Epithelial cell of esophagus (primary cell): ENCODE results near the gene NEK6.

Experiments used
- DNase-seq: peaks from one replicate; pipeline ENCODE4 v3.0.0; 2010; ENCODE audit warnings: low read depth
- H3K4me3 ChIP-seq: 2 replicates; pipeline ENCODE4 v1.5.1; 2011; ENCODE audit warnings: mild to moderate bottlenecking, low read length, control low read depth
- TF ChIP-seq, protein P1 (sequence below): IDR thresholded peaks from 2 replicates; pipeline ENCODE4 v1.5.1; 2011; ENCODE audit warnings: low read depth, mild to moderate bottlenecking, low read length, control low read depth, inconsistent platforms; ENCODE audit not compliant: insufficient read depth; ENCODE audit errors: missing control alignments

The NEK6 gene

DNA sequence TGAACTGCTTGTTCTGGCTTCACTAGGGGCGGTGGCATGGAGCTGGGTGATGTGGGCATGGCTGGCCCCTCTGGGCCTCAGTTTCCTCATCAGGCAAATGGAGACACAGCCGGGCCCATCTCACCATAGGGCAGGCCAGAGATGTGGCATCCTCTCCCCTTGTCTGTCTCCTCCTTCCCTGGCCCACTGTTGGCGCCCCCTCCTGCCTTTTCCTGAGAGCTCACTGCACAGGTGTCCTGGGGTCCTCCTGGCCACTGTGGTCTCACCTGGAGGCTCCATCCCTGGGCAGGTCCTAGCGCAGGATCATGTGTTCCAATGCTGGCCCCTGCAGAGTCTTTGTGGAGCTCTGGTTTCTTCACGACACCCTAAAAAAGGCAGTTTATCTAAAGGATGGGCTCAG is 53.5 kb downstream of the NEK6 start:
- no peak overlapping the region for H3K4me3 ChIP-seq
- DNase-seq: no peak
- TF ChIP-seq, protein P1, sequence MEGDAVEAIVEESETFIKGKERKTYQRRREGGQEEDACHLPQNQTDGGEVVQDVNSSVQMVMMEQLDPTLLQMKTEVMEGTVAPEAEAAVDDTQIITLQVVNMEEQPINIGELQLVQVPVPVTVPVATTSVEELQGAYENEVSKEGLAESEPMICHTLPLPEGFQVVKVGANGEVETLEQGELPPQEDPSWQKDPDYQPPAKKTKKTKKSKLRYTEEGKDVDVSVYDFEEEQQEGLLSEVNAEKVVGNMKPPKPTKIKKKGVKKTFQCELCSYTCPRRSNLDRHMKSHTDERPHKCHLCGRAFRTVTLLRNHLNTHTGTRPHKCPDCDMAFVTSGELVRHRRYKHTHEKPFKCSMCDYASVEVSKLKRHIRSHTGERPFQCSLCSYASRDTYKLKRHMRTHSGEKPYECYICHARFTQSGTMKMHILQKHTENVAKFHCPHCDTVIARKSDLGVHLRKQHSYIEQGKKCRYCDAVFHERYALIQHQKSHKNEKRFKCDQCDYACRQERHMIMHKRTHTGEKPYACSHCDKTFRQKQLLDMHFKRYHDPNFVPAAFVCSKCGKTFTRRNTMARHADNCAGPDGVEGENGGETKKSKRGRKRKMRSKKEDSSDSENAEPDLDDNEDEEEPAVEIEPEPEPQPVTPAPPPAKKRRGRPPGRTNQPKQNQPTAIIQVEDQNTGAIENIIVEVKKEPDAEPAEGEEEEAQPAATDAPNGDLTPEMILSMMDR: no peak

DNA sequence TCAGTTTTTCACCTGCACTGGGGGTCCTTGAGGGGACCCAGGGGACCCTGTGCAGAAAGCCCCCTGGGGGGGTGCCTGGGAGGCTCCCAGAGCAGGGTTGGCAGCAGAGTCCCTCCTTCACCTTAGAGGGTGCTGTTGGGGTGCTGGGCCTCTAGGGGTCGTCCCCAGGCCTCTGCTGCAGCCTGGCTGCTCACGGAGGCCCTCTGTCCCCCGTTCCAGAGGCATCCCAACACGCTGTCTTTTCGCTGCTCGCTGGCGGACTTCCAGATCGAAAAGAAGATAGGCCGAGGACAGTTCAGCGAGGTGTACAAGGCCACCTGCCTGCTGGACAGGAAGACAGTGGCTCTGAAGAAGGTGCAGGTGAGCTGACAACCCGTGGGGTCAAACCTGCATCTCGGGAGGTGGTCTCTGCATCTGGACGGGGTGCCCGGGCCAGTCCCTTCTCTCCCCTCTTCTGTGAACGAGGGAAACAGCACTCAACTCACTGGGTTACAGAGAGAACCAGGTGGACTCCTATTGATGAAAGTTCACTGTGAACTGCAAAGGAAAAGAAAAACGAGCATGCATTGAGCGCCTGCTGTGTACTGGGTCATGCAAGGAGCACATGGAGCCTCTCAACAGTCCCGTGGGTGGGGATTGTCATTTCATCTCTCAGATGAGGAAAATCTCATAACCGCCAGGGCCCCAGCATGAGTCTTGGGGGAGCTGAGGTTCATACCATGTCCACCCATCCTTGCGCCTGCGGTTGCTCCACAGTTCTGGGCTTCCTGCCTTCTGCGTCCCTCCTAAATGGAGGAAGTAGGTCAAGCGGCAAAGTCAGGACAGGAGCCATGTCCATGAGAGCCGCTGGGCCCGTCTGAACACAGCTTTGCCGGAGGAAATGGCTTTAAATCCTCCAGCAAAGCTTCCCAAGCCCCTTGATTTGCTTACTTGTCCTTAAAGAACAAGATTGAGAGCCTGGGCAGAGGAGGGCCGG is 54.8 kb downstream of the NEK6 start:
- no peak overlapping the region for H3K4me3 ChIP-seq
- DNase-seq: no peak
- TF ChIP-seq, protein P1: no peak

DNA sequence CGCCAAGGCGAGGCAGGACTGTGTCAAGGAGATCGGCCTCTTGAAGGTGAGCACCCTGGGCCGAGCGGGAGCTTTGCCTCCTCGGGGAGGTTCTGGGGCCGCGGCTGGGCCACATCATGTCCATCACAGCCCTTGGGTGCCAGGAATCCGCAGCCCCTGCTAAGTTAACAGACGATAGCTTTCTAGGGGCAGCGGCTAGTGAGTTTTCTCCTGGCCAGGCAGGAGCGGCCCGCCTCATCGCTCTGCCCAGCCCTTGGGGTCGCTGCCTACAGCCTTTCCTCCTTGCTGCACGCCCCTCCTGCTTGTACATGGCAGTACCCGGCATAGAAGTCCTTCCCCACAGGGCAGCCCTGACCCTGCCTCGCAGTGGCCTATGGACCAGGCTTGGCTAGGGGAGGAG is 56.2 kb downstream of the NEK6 start:
- TF ChIP-seq, protein P1: no peak
- DNase-seq: no peak
- H3K4me3 ChIP-seq: no peak overlapping the region

DNA sequence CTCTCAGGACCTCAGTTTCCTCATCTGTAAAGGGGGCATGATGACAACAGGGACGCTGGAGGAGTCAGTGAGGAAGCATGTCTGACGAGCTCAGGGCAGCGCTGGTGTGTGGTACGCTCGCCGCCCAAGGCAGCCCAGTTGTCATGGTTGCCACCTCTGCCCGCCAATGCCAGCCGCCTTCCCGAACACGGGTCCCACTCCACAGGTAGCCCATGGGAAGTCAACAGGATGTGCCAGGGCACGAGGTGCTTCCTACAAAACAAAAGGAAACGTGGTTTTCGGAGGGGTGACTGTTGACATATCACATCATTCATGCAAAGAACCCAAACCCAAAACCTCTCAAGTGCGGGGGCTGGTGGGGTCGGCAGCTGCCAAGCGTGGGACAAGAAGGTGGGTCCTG is 58.1 kb downstream of the NEK6 start:
- no peak overlapping the region for H3K4me3 ChIP-seq
- TF ChIP-seq, protein P1: no peak
- DNase-seq: no peak

DNA sequence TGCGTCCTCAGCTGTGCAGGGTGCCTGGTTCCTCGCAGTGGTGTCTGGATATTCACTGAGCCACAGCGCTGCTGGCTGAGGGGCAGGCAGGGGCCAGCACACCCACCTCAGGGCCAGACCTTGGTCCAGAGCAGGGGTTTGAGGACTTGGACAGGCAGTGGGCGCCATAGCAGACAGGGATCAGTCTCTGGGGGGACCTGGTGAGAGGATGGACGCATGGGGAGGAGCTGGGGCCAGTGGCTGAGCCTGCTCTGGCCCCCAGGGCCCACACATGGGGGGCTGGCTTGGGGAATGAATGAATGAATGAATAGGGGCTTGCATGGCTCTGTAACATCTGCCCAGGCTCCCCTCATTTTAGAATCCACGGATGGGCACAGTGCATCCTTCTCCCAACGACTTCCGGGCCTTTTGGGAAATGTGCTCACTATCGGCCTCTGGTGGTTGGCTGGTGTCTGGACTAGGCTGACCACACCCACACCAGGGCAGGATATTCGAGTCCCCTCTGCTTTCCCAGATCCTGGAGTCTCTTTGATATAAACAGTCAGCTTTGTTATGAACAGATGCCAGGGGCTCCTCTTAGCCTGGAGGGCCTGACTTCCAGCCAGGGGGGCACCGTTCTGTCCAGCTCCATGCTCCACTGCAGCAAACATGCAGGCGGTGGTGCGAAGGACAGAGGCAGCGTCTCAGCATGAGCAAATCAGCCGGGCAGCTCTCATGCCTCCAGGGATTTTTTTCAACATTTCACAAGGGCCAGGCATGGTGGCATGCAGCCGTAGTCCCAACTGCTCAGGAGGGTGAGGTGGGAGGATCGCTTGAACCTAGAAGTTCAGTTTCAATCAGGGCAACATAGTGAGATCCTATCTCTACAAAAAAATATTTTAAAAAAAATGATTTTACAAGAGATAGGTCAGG is 62.6 kb downstream of the NEK6 start:
- H3K4me3 ChIP-seq: no peak overlapping the region
- TF ChIP-seq, protein P1: peak; percentile 97
- DNase-seq: peak; percentile 64

DNA sequence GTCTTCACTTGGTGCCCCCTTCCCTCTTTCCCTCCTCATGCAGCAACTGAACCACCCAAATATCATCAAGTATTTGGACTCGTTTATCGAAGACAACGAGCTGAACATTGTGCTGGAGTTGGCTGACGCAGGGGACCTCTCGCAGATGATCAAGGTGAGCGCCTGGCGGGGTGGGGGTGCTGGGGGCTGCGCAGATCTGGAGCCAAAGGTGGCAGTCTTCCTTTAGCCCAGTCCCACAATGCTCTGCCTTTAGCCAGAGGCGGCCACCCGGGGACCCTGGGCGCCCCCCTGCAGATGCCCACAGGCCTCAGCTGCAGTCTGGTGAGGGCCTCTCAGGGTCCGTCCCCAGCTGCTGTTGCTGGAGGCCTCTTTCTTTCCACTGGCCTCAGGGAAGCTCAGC is 63.7 kb downstream of the NEK6 start:
- no peak overlapping the region for H3K4me3 ChIP-seq
- TF ChIP-seq, protein P1: no peak
- DNase-seq: no peak
